Stimulated activated naive CD4-positive, alpha-beta T cell treated with Interleukin-2 at 50 U/mL for 16 hours (primary cell): Measurements from ENCODE around the gene SPDEF.

Source experiments
- DNase-seq: peaks from one replicate; lab custom pipeline; 2025; lab: John Stamatoyannopoulos, UW

SPDEF gene

DNA sequence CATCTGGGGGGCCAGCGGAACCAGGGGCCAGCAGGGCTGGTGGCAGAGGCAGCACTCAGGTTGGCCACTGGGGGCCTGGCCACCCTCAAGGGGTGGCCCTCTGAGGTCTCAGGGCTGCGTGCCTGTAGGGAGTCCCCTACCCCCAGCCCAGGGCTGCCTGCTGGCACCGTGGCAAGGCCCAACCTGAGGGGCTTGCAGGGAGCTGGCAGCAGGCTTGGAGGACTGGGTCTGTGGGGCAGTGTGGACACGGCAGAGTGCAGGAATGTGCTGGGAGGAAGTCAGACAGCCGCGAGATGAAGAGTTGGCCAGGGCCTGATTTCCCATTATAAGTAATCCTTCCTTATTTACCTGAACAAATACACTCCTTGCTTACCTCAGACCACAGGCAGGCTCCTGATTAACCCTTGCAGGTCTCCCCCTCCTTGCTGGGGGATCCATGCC lies at the start of gene SPDEF:
TSS of gene SPDEF (minus strand) at position 299 of the 441 bp plus-strand sequence. CDS start 11,874 bp downstream, outside the sequence.
- no peak for DNase-seq

GRCh38 chr6:34603707-34604106 lies 47.6 kb upstream of the SPDEF start:
- DNase-seq, result no peak

- no peak for DNase-seq
Observed at GRCh38 chr6:34602318-34603111, 46.4 kb upstream of the SPDEF start.

- DNase-seq, result no peak
Observed at GRCh38 chr6:34601706-34602105, 45.6 kb upstream of the SPDEF start.

- DNase-seq, result no peak
Observed at GRCh38 chr6:34600796-34601195, 44.7 kb upstream of the SPDEF start.

- no peak for DNase-seq
Observed at GRCh38 chr6:34600101-34600500, 44.0 kb upstream of the SPDEF start.

DNA sequence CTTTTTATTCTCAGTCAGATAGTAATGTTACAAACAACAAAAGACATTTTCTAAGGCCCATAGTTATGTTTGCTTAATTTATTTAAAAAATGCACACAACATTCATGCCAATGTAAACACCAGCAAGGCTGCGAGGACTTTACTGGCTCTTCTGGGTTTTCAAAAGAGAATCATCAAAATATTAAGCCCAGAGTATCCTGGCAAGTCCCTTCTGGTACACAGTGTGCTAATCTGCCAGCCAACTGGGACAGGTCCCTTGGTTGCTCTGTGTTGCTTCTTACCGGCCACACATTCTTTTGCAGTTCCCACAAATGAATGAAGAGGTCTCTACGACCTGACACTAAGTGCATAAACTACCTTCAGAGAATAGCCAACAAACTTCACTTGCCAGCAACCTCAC lies 42.6 kb upstream of the SPDEF start:
- no peak for DNase-seq

GRCh38 chr6:34597605-34598353 lies 41.6 kb upstream of the SPDEF start:
- DNase-seq, result no peak

- no peak for DNase-seq
Observed at GRCh38 chr6:34596798-34597197, 40.7 kb upstream of the SPDEF start.

DNA sequence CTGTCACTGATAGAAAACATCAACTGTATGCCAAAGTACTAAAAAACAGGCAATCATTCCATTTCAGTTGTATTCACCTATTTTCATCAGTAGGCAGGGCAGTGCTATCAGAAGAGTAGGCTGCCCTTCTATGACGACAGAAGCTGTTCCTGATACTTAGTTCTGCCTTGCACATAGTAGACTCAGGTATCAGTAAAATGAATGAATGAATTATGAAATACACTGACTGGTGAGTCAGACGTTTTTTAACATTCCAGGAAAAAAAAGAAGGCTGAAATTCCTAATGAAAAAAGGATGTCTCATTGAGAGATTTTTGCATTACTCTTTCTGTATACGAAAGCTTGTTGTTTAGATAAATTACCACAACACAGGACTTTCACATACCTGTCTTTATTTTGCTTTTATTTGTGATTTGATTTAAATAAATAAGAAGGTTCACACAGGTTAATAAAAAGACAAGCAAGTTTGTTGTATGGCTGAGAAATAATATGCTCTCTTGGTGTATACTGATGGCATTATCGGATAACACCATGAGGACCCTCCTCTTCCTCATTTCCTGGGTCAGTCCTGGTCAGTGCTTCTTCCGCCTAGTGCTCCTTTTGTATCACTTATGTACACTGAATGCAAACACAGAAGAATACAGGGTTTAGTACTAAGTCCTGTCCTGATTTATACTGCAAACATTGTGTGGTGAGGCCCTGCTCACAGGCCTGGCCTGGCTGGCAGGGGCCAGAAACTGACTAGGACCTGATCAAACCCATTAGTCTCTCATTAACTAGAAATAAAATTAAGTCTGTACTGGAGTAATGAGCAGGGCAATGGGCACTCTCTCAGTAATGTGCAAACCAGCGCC lies 39.4 kb upstream of the SPDEF start:
- DNase-seq, result no peak

DNA sequence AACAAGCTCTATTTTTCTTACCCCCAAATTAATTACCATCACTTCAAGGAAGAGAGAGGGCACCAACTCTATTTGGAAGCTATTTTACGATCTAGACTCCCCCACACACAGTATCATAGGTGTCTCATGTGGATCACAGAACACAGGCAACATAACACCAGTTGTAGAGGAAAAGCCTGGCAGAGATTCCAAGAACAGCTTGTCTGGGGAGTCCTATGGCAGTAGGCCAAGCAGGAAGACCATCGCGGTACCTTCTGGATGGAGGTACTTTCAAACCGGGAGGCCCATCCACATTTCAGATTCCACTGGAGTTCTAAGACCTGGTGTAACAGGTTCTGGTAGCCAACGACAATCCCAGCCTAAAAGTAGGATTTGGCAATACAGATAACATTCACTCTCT lies 37.6 kb upstream of the SPDEF start:
- no peak for DNase-seq

GRCh38 chr6:34592208-34592952 lies 36.3 kb upstream of the SPDEF start:
- DNase-seq, result no peak

DNA sequence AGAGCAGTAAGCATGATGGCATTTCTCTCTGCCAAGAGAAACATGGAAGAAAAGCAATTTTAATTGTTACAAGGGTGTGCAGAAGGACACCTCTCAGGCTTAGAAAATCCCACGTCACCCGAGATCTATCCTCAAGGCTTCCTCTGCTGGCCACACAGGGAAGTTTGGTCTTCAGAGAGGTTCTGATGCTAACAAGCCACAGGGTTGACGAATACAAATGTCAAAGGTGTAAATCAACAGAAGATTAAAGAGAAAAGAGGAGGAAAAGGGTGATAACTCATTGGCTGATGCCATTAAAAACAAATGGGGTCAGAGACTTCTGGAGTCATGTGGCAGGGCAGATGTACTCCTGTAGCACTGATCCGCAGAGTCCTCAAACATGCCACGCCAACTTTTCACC lies 33.6 kb upstream of the SPDEF start:
- DNase-seq, result no peak

- no peak for DNase-seq
Observed at GRCh38 chr6:34589140-34589539, 33.0 kb upstream of the SPDEF start.

- no peak for DNase-seq
Observed at GRCh38 chr6:34587851-34588250, 31.7 kb upstream of the SPDEF start.

- DNase-seq, result no peak
Observed at GRCh38 chr6:34587325-34587724, 31.2 kb upstream of the SPDEF start.

GRCh38 chr6:34586327-34587040 lies 30.4 kb upstream of the SPDEF start:
- DNase-seq, result no peak

GRCh38 chr6:34585512-34586061 lies 29.5 kb upstream of the SPDEF start:
- no peak for DNase-seq

DNA sequence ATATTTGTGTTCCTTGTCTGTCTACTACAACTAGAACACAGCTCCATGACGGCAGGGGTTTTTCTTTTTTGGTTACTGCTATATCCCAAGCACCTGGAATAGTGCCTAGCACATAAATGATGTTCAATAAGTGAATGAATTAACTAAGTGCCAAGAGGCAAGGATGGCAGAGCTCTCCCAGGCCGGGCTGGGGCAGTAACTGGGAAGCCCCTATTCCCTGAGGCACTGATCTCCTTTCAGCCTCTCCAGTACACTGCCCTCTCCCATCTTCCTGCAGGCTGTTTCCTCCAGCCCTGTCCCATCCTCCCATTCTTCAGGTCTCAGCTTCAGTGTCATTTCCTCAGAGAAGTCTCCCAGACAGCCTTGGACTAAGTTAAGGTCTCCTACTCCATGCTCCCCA lies 29.0 kb upstream of the SPDEF start:
- DNase-seq, result no peak

- DNase-seq, result no peak
Observed at GRCh38 chr6:34584694-34585093, 28.6 kb upstream of the SPDEF start.
